ENCODE results near the gene PLA2G12B.
A peak's percentile ranks its signal among the peaks of the same experiment; 100 is the strongest.
"Not testable (repeated sequence)": the region's sequence is repeated elsewhere in the genome, so short reads cannot be mapped to it uniquely, and the experiment has no call there.

PLA2G12B gene

GRCh38 chr10:72932259-72933015 lies 22.2 kb downstream of the PLA2G12B start:
- DNase-seq = no peak

- DNase-seq = no peak
These were observed 24.3 kb downstream of the PLA2G12B start for GRCh38 chr10:72930276-72930675.

GRCh38 chr10:72928798-72929197 lies 25.8 kb downstream of the PLA2G12B start:
- no peak for DNase-seq

GRCh38 chr10:72927485-72927884 lies 27.1 kb downstream of the PLA2G12B start:
- DNase-seq = no peak

GRCh38 chr10:72925951-72926465 lies 28.6 kb downstream of the PLA2G12B start:
- no peak for DNase-seq

- no peak for DNase-seq
These were observed 30.3 kb downstream of the PLA2G12B start for GRCh38 chr10:72924351-72924750.

- not testable (repeated sequence) for DNase-seq
These were observed 33.4 kb downstream of the PLA2G12B start for GRCh38 chr10:72921147-72921683.

- DNase-seq = no peak
These were observed 36.3 kb downstream of the PLA2G12B start for GRCh38 chr10:72918352-72918751.

GRCh38 chr10:72917803-72918332 lies 36.7 kb downstream of the PLA2G12B start:
- DNase-seq = not testable (repeated sequence)

GRCh38 chr10:72917201-72917600 lies 37.4 kb downstream of the PLA2G12B start:
- not testable (repeated sequence) for DNase-seq

GRCh38 chr10:72913287-72913686 lies 41.3 kb downstream of the PLA2G12B start:
- DNase-seq = no peak

- no peak for DNase-seq
These were observed 41.9 kb downstream of the PLA2G12B start for GRCh38 chr10:72912736-72913135.

GRCh38 chr10:72911758-72912157 lies 42.8 kb downstream of the PLA2G12B start:
- DNase-seq = no peak

- DNase-seq = no peak
These were observed 43.9 kb downstream of the PLA2G12B start for GRCh38 chr10:72910705-72911104.

GRCh38 chr10:72906446-72906845 lies 48.2 kb downstream of the PLA2G12B start:
- DNase-seq = no peak

GRCh38 chr10:72904806-72905205 lies 49.8 kb downstream of the PLA2G12B start:
- no peak for DNase-seq

GRCh38 chr10:72903941-72904446 lies 50.6 kb downstream of the PLA2G12B start:
- DNase-seq = not testable (repeated sequence)

- no peak for DNase-seq
These were observed 55.1 kb downstream of the PLA2G12B start for GRCh38 chr10:72899545-72899944.

- DNase-seq = no peak
These were observed 56.0 kb downstream of the PLA2G12B start for GRCh38 chr10:72898616-72899015.

- no peak for DNase-seq
These were observed 59.3 kb downstream of the PLA2G12B start for GRCh38 chr10:72895236-72895850.

- DNase-seq = no peak
These were observed 61.3 kb downstream of the PLA2G12B start, which contains the start of gene OIT3 for GRCh38 chr10:72893136-72893798. TSS of gene OIT3 (plus strand) at chr10:72893739. CDS start at chr10:72893799, 60 bp downstream.

- peak; percentile 46 for DNase-seq
These were observed 64.5 kb downstream of the PLA2G12B start for GRCh38 chr10:72890086-72890485.

- peak; percentile 96 for DNase-seq
These were observed 65.2 kb downstream of the PLA2G12B start for GRCh38 chr10:72889391-72889831.

All from NCI-H345 (cell line).